Urinary bladder (tissue), 4 donors: Measurements from ENCODE around the gene ADAMTS7. TPM values are rescaled to one million over a fixed set of nuclear protein-coding genes. Genes with fewer than 3 reads are reported as not detected.
"Not testable (repeated sequence)": the region's sequence is repeated elsewhere in the genome, so short reads cannot be mapped to it uniquely, and the experiment has no call there.

ENCODE experiments used
- DNase-seq: peaks from one replicate; pipeline ENCODE4 v3.0.0-alpha.2; 2015; ENCODE audit errors: extremely low spot score
- H3K27ac ChIP-seq: one replicate; pipeline ENCODE4 v1.5.1; 2013; ENCODE audit warnings: low read depth, mild to moderate bottlenecking, moderate library complexity
- H3K36me3 ChIP-seq: one replicate; pipeline ENCODE4 v1.6.1; 2013; ENCODE audit warnings: mild to moderate bottlenecking, moderate library complexity; ENCODE audit not compliant: insufficient read depth
- H3K4me1 ChIP-seq: one replicate; pipeline ENCODE4 v1.6.1; 2013; ENCODE audit warnings: mild to moderate bottlenecking, moderate library complexity; ENCODE audit not compliant: insufficient read depth
- H3K4me3 ChIP-seq: one replicate; pipeline ENCODE4 v1.5.1; 2013; ENCODE audit warnings: low read depth, low read length
- WGBS: extraction: QIAGEN DNeasy Blood & Tissue Kit; methylation state at CpG from one replicate; pipeline ENCODE4 v1.1.7; 2013; 5-methylcytosine and 5-hydroxymethylcytosine counted together
- polyA plus RNA-seq: library from polyadenylated mRNA; stranded (reverse); fragments of 200-250 nt; gene quantifications from one replicate; pipeline ENCODE4 v1.2.3, GENCODE V29; 2013
- total RNA-seq: library from RNA; depleted of rRNA; stranded (reverse); fragments of >200 nt; gene quantifications from one replicate; pipeline ENCODE4 v1.2.3, GENCODE V29; 2014
- donor health status: healthy with polysubstance abuse.
- donor health status: healthy.

Gene ADAMTS7
- total and polyA plus RNA-seq, 2 donors = 3.3 to 9.6 TPM

DNA sequence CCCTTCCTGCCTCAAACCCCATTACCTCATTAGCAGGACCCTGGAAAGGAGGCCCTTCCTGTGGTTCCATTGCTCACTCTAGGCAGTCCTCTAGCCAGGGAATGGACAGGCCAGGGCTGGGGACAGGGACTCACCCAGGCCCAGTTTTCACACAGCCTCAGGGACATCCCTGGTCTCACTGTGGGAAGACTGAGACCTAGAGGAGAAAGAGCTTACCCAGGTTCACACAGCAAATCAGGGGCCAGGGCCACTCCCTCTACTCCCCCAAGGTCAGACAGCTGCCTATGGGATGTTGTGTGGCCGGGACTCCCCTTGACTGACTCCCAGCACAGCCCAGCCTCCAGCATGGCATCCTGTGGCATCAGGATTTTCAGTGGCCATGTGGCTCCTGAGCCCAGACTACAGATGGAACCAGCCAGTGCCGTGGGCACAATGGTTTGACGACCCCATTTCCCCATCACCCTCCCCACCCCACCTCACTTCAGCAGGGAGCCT lies 49.3 kb downstream of the ADAMTS7 start:
- Histone ChIP-seq H3K36me3 (no peaks in the 10 kb centered on the region), H3K4me1 (peaks cover 1% of the 10 kb centered on the region), H3K27ac (no peak overlapping the region), H3K4me3 (no peak overlapping the region)
- DNase-seq = no peak
- WGBS = 90% methylated on average over 3 of the region's 3 CpGs

DNA sequence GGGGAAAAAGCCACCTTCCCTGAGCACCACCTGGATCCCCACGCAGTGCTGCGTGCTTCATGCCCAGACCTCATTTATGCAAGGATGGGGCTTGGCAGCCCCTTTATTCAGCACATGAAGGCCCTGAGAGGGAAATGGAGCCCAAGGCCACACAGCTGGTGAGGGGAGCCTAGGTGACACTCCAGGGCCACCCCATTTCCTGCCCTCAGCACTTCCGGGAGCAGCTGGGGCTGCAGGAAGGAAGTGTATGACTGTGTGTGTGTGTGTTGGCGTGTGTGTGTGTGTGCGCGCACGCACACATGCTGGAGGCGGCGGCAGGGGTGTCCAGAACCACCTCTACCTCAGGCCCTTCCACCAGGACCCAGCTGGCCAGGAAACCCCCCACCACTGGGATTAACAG lies 49.8 kb downstream of the ADAMTS7 start:
- not testable (repeated sequence) for H3K36me3 ChIP-seq, H3K4me1 ChIP-seq, H3K27ac ChIP-seq, DNase-seq, H3K4me3 ChIP-seq
- WGBS = 79% methylated on average over 9 of the region's 9 CpGs

DNA sequence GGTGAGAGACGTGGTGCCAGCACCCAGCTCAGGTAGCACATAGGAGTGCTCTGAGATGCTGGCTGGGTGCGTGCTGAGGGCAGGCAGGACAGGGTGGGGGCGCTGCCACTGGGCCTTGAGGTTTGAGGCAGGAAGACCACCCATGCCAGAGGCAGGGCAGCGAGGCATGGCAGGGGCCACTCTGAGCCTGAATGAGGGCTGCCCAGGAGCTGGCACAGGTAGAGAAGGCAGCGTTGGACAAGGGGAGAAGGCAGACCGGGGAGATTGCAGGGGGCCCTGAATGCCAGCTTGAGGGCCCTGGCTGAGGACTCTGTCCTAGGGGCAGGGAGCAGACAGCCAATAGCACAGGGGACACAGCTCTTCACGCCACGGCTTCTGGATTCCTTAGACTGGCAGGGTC lies 50.2 kb downstream of the ADAMTS7 start:
- no peak overlapping the region for H3K4me3 ChIP-seq
- WGBS = 96% methylated on average over 7 of the region's 8 CpGs
- peaks cover 1% of the 10 kb centered on the region for H3K4me1 ChIP-seq
- no peaks in the 10 kb centered on the region for H3K36me3 ChIP-seq
- no peak overlapping the region for H3K27ac ChIP-seq
- no peak for DNase-seq

DNA sequence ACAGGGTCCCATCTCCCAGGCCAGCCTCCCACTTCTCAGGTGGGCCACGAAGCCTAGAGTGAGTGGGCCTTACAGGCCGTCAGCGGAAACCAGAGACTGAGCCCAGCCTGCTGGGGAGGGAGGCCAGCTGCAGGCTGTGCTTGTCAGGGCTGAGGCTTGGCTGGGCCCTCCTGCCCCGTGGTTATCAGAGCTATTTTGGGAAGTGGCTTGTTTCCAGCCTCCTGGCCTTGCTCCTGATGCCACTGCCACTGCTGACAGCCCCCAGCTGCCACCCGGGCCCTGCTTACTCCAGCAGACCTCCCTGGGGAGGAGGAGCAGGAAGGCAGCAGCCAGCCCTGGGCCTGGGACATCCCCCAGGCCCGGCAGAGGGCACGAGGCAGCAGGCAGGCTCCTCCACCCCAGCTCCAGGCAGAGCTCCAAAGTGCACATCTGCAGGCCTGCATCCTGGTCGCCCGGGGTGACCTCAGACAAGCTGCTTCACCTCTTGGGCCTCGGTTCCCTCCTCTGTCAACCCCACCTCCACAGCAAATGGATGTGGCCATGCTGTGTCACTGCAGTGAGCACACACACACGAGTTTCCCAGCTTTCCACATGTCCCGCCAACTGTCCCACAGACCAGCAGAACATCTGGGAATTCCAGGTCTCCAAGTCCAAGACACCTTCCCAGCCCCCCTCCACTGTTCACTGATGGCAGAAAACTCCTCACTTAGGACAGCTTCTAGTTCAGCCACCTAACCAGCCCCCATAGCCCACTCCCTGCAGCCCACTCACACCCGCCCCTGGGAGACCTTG lies 51.0 kb downstream of the ADAMTS7 start:
- not testable (repeated sequence) for H3K4me1 ChIP-seq, DNase-seq, H3K36me3 ChIP-seq, H3K4me3 ChIP-seq, H3K27ac ChIP-seq
- WGBS = 25% methylated on average over 11 of the region's 13 CpGs

DNA sequence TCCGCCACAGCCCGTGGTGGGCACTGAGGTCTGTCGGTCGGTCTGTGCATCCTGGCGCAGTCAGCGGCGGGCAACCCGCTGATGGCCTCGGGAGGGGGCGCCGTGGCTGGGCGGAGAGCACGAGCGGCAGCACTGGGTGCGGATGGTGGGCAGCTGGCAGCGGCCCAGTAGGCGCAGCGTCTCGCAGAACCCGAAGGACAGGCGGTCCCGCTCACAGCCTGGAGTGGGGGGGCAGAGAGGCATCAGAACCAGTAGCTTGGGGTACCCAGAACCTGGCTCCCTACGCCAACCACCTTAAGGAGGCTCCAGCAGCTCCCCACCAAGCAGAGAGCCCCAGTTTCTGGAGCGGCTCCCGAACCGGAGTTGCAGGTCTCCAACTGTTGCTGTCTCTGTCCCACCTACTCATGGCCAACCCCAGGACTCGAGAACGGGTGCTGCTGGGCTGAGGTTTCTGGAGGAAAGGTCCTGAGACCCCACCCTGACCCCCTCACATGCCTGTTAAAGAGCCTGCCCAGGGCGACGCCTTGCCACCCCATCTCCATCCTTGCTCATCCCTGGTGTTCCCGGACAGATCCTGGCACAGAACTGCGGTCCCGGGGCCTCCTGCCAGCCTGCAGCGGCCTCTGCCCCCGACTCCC lies 51.8 kb downstream of the ADAMTS7 start:
- H3K36me3 ChIP-seq, H3K4me3 ChIP-seq, DNase-seq, H3K4me1 ChIP-seq: not testable (repeated sequence)
- peak overlapping the region; percentile 6 for H3K27ac ChIP-seq
- 78% methylated on average over 34 of the region's 35 CpGs for WGBS

DNA sequence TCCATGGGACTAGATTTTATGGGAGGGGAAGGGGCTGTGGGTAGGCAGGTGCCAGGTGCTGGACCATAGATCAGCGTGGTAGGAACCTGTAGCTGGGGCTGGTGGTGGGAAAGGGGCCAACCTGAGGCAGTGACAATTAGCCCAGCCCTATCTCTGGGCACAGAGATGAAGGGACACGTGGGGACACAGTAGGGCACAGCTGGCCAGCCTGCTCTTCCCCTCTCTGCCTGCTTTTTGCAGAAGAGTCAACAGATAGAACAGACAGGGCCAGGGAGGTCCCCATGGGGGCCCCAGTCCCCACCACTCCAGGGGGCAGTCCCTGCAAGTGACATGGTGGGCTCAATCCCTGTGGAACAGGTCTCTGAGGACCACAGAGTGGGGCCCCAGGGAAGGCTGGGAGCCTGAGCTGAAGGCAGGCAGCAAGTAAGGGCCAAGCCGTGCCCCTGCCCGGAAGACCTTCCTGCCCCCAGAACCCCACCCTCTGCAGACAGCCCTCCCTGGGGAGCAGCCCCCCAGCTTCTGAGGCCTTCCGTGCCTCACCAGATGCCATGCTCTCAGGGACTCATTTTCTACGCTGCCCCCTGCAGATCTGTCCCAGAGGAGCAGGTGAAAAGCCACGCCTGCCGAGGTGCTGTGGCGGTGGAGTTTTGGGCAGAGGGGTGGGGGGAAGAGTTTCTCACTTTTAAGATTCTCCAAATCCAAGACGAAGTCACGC lies 52.6 kb downstream of the ADAMTS7 start:
- DNase-seq, H3K4me1 ChIP-seq, H3K36me3 ChIP-seq, H3K4me3 ChIP-seq, H3K27ac ChIP-seq: not testable (repeated sequence)
- 88% methylated on average over 11 of the region's 11 CpGs for WGBS

DNA sequence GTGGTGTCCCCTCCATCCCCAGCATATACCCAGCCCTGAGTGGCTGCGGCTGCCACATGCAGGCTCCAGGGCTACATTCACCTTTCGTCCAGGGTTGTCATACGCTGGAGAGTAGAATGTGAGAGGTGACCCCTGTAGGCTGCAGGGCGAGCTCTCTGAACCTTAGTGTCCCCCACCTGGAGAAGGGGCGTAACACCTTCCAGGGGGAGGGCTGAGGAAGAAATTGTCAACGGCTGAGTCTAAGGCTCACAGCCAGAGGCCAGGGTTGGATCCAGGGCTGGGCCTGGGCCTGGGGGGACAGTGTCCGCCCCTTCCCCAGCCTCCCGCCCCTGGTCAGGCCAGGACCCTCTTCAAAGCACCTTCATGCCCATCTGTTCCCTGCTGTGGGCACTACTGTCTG lies 53.2 kb downstream of the ADAMTS7 start:
- not testable (repeated sequence) for H3K36me3 ChIP-seq, H3K4me1 ChIP-seq, H3K4me3 ChIP-seq, DNase-seq, H3K27ac ChIP-seq
- 93% methylated on average over 8 of the region's 8 CpGs for WGBS

DNA sequence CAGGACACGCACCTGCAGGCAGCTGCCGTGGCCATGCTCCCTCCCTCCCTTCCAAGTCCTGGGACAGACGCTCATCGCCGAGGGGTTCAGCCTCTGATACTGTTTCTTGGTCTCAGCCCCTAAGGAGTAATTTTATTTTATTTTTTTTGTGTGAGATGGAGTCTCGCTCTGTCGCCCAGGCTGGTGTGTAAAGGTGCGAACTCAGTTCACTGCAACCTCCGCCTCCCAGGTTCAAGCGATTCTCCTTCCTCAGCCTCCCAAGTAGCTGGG lies 53.7 kb downstream of the ADAMTS7 start:
- 95% methylated on average over 10 of the region's 10 CpGs for WGBS
- Histone ChIP-seq H3K4me3 (no peak overlapping the region), H3K27ac (no peak overlapping the region), H3K36me3 (no peaks in the 10 kb centered on the region), H3K4me1 (peaks cover 1% of the 10 kb centered on the region)
- DNase-seq = no peak

DNA sequence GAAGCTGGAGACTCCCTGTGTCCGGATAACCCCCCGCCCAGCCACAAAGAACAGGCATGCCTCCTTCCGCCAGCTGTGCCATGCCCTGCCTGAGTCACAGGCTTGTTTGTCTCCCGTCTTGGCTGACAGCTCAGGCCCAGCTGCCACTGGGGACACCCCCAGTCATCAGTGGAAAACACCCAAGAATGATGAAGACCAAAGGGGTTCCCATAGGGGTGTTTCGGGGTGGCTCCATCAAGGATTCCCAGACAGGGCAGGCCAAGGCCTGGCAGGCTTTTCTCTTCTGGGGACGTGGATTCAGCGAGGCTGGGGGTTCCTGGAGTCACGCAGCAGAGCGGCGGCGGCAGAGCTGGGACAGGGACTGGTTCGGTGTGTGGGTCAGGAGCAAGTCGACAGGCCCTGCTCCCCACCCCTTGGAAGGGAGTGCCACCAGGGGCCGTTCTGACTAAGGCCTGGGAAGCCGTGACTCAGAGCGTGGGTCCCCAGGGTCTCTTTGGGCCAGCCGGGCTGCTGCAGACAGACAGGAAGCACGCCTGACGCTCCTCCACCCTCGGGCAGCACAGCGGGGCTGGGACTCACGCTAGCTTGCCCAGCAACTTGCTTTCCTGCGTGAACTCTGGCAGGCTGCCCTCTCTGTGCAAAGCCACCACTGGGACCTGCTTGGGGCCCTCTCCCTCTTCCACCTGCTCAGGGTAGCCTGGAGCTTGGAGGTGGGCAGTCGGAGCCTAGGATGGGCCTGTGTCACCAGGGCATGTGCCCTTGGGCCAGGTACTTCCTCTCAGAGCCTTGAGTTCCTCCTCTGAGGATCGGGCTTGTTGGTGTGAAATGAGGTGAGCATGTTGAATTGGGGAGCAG lies 54.3 kb downstream of the ADAMTS7 start:
- 56% methylated on average over 23 of the region's 25 CpGs for WGBS
- H3K27ac ChIP-seq, DNase-seq, H3K4me1 ChIP-seq, H3K4me3 ChIP-seq, H3K36me3 ChIP-seq: not testable (repeated sequence)

DNA sequence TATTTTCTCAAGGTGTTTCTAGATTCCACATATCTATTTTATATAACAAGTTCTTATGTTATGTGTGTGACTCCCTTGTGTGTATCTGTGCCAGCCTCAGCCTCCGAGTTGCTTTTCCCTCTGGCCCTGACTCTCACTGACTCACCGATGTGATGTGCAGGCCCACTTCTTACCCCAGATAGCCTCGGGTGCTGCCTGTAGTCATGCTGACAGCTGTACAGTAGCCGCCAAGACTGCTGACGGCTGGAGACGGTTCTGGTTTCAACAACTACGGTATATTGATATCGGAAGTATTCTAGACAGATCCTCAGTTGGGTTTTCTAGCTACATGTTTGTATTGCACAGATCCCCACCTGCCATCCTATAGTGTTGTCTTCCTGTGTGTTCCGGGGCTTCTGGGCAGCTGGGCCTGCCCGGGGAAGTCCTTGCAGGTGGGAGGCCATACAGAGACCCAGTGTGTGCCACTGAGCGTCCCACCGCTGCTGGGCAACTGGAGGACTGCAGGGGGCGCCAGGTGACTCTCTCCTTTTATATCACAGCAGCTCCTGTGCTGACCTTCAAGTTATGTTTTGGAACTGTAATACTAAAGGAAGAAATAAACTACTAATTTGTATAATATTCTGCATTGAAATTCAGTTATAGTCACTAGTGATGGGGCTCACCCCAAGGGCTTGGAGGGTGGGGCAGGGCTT lies 55.2 kb downstream of the ADAMTS7 start:
- H3K36me3 ChIP-seq, DNase-seq, H3K27ac ChIP-seq, H3K4me3 ChIP-seq, H3K4me1 ChIP-seq: not testable (repeated sequence)
- 53% methylated on average over 13 of the region's 13 CpGs for WGBS

DNA sequence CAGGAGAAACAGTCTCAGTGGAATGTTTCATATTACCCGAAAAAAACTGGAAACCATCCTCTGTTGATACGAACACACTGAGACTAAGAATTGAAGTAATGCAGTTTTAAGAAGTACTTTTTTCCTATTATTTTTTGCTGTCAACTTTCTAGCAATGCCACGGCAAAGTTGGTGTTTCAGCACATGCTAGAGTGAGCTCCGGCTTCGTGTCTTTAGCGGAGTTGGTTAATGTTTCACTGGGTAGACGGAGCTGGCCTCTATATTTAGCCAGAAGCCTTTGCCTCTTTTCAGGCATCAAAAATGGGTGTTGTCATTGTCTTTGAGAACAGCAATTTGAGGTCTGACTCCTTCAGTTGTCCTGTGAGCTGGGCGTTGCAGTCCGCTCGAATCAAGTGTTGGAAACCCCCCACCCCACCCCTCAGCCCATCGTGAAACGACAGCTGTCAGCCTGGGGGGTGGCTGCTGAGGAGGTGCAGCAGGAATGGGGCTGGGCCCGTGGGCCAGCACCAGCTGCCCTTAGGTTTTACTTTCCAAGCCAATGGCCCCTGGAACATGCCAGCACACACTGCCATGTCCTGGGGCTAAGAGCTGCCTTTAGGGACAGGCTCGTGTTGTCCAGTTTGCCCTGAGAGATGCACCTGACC lies 56.5 kb downstream of the ADAMTS7 start:
- not testable (repeated sequence) for H3K36me3 ChIP-seq, DNase-seq, H3K4me3 ChIP-seq, H3K4me1 ChIP-seq, H3K27ac ChIP-seq
- 85% methylated on average over 14 of the region's 14 CpGs for WGBS

DNA sequence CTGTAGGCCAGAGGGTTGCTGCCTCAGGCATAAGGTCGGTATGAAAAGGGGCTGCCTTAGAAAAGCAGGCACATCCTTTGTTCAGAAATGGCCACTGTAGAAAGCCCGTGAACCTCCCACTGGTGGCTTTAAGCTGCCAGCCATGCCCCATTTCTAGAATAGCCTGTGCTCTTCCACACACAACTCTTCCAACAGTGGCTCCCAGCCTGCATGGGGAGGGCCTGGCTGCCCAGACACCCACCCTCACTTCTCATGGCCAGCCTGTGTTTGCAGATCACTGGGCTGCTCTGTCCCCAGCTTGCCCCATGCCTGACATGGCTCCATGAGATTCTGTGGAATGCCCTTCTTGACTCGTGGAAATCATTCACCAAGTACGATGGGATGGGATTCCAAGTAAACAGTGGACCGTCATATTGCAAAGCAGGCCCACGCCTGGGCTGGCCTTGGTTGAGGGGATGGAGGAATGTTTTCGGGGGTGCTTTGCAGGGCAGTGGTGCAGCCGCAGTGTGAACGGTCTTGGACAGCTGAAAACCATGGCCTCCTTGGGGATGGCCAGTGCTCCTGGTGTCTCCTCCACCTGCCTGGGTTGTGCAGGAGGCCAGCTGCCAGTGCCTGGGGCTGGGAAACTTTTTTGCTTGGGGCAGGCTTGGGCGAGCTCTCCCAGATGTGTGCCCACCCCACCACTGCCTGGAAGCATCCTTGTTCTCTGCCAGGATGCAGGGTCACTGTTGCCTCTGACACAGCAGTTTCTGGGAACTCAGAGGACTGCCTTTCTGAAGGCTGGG lies 57.3 kb downstream of the ADAMTS7 start:
- WGBS = 89% methylated on average over 10 of the region's 10 CpGs
- H3K36me3 ChIP-seq, DNase-seq, H3K4me3 ChIP-seq, H3K27ac ChIP-seq, H3K4me1 ChIP-seq: not testable (repeated sequence)
